ENCODE measurements around the gene SP3. TPM values are rescaled to one million over a fixed set of nuclear protein-coding genes. Genes with fewer than 3 reads are reported as not detected.

SP3 gene
- total RNA-seq, 2 donors from 2014 or later: 145 to 166 TPM

DNA sequence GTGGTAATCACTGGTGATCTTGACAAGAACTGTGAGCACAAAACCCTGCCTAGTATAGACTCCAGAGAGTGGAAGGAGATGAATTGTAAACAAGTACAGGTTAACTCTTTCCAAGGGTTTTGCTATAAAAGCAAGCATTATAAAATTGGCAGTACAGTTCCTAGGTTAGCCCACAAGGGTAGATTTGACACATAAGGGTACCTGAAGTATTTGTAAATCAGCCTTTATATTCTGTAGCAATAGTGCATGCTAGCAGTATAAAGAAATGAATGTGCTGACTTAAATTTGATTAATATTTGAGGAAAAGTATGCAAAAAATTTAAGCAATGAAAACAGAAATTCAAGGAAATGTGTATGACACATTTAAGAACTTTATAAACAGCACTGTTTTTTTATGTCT, 42.4 kb downstream of the SP3 start:
- Histone ChIP-seq H3K9me3 (no peaks in the 10 kb centered on the region), H3K36me3 (no peaks in the 10 kb centered on the region), H3K27ac (no peak overlapping the region), H3K4me1 (replicated peaks) (no peaks in the 10 kb centered on the region), H3K4me3 (no peak overlapping the region), H3K27me3 (replicated peaks; ENCODE audit: insufficient read depth) (no peaks in the 10 kb centered on the region)
- intact Hi-C loops (cut with DNase I): no loop called here
- TF ChIP-seq POLR2A (IDR thresholded peaks at IDR 0.05) (no peak), POLR2AphosphoS5 (IDR thresholded peaks at IDR 0.05) (no peak)
- TF ChIP-seq, protein P1, sequence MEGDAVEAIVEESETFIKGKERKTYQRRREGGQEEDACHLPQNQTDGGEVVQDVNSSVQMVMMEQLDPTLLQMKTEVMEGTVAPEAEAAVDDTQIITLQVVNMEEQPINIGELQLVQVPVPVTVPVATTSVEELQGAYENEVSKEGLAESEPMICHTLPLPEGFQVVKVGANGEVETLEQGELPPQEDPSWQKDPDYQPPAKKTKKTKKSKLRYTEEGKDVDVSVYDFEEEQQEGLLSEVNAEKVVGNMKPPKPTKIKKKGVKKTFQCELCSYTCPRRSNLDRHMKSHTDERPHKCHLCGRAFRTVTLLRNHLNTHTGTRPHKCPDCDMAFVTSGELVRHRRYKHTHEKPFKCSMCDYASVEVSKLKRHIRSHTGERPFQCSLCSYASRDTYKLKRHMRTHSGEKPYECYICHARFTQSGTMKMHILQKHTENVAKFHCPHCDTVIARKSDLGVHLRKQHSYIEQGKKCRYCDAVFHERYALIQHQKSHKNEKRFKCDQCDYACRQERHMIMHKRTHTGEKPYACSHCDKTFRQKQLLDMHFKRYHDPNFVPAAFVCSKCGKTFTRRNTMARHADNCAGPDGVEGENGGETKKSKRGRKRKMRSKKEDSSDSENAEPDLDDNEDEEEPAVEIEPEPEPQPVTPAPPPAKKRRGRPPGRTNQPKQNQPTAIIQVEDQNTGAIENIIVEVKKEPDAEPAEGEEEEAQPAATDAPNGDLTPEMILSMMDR (IDR thresholded peaks at IDR 0.05): no peak
- DNase-seq (ENCODE audit: low spot score): no peak

DNA sequence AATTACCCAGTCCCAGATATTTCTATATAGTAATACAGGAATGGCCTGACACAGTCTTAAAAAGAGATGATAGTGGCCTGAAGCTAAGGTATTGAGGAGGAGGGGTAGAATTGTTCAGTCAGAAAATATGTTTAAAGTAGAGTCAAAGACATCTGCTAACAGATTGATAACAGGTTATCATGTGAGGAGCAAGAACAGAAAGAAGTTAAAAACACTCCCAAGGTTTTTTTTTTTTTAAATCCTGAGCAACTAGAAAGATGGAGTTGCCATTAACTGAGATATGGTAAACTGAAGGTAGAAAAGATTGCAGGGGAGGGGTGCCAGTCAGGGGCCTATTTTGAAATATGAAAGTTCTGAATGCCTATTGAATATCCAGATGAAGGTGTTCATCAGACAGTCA, 43.1 kb downstream of the SP3 start:
- Histone ChIP-seq H3K27me3 (replicated peaks; ENCODE audit: insufficient read depth) (no peaks in the 10 kb centered on the region), H3K9me3 (no peaks in the 10 kb centered on the region), H3K36me3 (no peaks in the 10 kb centered on the region), H3K4me1 (replicated peaks) (no peaks in the 10 kb centered on the region), H3K27ac (no peak overlapping the region), H3K4me3 (no peak overlapping the region)
- intact Hi-C loops (cut with DNase I): no loop called here
- TF ChIP-seq POLR2AphosphoS5 (IDR thresholded peaks at IDR 0.05) (no peak), POLR2A (IDR thresholded peaks at IDR 0.05) (no peak)
- TF ChIP-seq, protein P1 (IDR thresholded peaks at IDR 0.05): no peak
- DNase-seq (ENCODE audit: low spot score): no peak

DNA sequence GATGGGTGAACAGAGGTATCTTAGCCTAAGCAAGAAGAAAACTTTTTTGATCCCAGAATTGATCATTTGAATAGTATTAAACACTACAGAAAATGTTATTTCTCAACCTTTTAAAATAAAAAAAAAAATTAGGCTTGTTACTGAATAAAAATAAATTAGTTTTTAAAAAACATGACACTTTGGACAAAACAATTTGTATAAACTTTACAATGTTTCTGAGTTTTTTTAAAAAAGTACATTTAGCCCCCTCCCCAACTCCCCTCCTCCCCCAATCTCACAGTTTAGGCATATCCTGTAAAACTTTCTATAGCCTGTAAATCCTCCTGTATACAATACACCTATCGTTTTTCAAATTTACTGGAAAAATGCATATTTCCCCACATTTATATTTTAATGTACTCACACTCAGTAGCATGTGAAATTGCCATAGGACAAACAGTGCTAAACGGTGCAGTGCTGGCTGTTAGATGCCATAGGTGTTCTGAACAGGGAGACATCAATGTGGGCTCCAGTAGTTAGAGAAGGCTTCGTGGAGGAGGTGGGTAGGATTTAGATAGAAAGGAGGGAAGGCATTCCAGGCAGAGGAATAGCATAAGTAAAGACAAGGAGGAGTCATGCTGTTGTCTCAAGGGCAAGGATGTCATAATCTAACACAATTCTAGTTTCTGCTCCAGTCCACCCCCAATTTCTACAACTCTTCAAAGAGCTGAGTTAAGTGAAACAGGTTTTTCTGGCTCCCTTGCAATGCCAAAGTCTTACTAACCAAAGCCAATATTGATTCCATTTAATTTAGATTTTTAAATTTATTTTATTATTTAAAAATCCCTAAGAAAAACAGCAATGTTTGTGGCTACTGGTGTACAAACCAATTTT, 50.9 kb downstream of the SP3 start:
- Histone ChIP-seq H3K27me3 (replicated peaks; ENCODE audit: insufficient read depth) (no peaks in the 10 kb centered on the region), H3K9me3 (no peaks in the 10 kb centered on the region), H3K4me1 (replicated peaks) (no peaks in the 10 kb centered on the region), H3K27ac (no peak overlapping the region), H3K4me3 (no peak overlapping the region), H3K36me3 (peaks cover 0 to 3% of the 10 kb centered on the region in 2 donors)
- intact Hi-C loops (cut with DNase I): no loop called here
- WGBS: 64% methylated on average over 3 of the region's 3 CpGs
- DNase-seq (ENCODE audit: low spot score): no peak
- TF ChIP-seq, protein P1 (IDR thresholded peaks at IDR 0.05): no peak
- no peak for TF ChIP-seq POLR2AphosphoS5 (IDR thresholded peaks at IDR 0.05)
- no peak for TF ChIP-seq POLR2A (IDR thresholded peaks at IDR 0.05)

DNA sequence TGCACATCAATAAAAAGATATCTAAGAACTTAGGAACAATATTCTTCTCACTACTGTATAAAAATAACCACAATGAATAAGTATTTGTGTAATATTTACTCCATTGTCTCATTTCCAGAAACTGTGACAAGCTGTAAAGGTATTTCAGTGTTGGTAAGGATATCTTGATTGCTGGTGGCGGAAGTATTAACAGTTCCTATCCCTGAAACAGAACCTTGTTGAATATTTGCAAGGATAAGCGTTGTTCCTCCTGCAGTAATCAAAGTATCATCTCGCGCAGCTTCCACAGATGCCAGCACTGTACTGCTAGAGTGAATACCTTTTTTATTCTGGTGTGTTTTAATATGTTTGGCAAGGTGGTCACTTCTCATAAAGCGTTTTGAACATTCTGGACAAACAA, 55.3 kb downstream of the SP3 start:
- Histone ChIP-seq H3K4me1 (replicated peaks) (no peaks in the 10 kb centered on the region), H3K27me3 (replicated peaks; ENCODE audit: insufficient read depth) (no peaks in the 10 kb centered on the region), H3K4me3 (no peak overlapping the region), H3K9me3 (no peaks in the 10 kb centered on the region), H3K36me3 (peaks cover 0 to 3% of the 10 kb centered on the region in 2 donors), H3K27ac (no peak overlapping the region)
- TF ChIP-seq POLR2AphosphoS5 (IDR thresholded peaks at IDR 0.05) (no peak), POLR2A (IDR thresholded peaks at IDR 0.05) (no peak)
- TF ChIP-seq, protein P1 (IDR thresholded peaks at IDR 0.05): no peak
- WGBS: 82% methylated on average over 5 of the region's 5 CpGs
- no peak for DNase-seq (ENCODE audit: low spot score)
- intact Hi-C loops (cut with DNase I): no loop called here

DNA sequence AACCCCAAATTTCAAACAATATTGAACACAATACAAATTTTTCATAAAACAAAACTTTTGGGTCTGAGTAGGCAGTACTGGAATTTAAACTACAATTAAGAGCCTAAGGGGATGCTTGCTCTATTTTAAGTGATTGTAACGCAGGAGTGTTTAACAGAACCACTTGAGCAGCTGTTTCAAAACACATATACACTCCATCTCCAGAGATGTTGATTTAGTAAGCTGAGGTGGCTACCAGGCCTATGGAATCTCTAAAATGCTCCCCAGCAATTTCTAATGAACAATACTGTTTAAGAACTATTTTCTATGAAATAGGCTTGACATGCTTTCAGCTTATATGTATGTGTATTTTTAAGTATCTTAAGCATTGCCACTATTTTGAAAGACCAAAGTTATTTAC, 58.5 kb downstream of the SP3 start:
- no peak overlapping the region for H3K27ac ChIP-seq
- no peak for TF ChIP-seq POLR2AphosphoS5 (IDR thresholded peaks at IDR 0.05)
- DNase-seq (ENCODE audit: low spot score): no peak
- no peaks in the 10 kb centered on the region for H3K27me3 ChIP-seq (replicated peaks; ENCODE audit: insufficient read depth)
- WGBS: 93% methylated on average over 1 of the region's 1 CpG
- H3K9me3 ChIP-seq: no peaks in the 10 kb centered on the region
- no peak overlapping the region for H3K4me3 ChIP-seq
- H3K4me1 ChIP-seq (replicated peaks): no peaks in the 10 kb centered on the region
- intact Hi-C loops (cut with DNase I): no loop called here
- H3K36me3 ChIP-seq: no peaks in the 10 kb centered on the region

All from prostate gland (tissue), 2 donors.